GM12878 (cell line): ENCODE results near the gene RRP1B. TPM values are rescaled to one million over a fixed set of nuclear protein-coding genes. Genes with fewer than 3 reads are reported as not detected.

Source experiments
- FOS ChIP-seq: IDR thresholded peaks from 3 replicates; pipeline ENCODE4 v1.6.1; 2011; ENCODE audit warnings: borderline replicate concordance; ENCODE audit not compliant: insufficient read length; ENCODE audit errors: extremely low read depth
- IKZF2 ChIP-seq, 2 experiments: fragments of 450-650 bp; IDR thresholded peaks; 2 replicates each; pipeline ENCODE4 v1.6.1; 2017; ENCODE audit warnings: mild to moderate bottlenecking in 2 of 2, moderate library complexity in 2 of 2
- NR2F1 ChIP-seq: fragments of 450-650 bp; conservative IDR thresholded peaks from 2 replicates; pipeline ENCODE4 v1.6.1; 2017; ENCODE audit warnings: mild to moderate bottlenecking
- SMARCA5 ChIP-seq: fragments of 450-650 bp; IDR thresholded peaks from 2 replicates; pipeline ENCODE4 v1.6.1; 2017; ENCODE audit warnings: mild to moderate bottlenecking
- SMC3 ChIP-seq: IDR thresholded peaks from 2 replicates; pipeline ENCODE4 v1.6.1; 2011; ENCODE audit warnings: low read length, improper control_type of control experiment, borderline replicate concordance
- WRNIP1 ChIP-seq: IDR thresholded peaks from 2 replicates; pipeline ENCODE4 v1.6.1; 2011; ENCODE audit warnings: low read depth, low read length, improper control_type of control experiment, borderline replicate concordance
- polyA plus RNA-seq, 11 experiments: library from polyadenylated mRNA; depleted of rRNA in 4 of 11; unstranded in 6 of 11; stranded (reverse) in 5 of 11; fragments of >200 nt; fragmentation: Nextera tagmentation in 4 of 11; fragmentation: Illumina TruSeq in 1 of 11; extraction: Ambion mirVana in 4 of 11; extraction: Trizol in 1 of 11; gene quantifications; 1 replicate in 1 of 11; 2 replicates in 10 of 11; pipeline versions ENCODE4 v1.2.1 to v1.2.3, GENCODE V29; 2011 to 2016; ENCODE audit warnings: inconsistent platforms in 2 of 11, missing spikeins in 2 of 11, low read depth in 1 of 11
- total RNA-seq, 4 experiments: library from RNA; depleted of rRNA in 3 of 4; stranded (reverse); fragments of >200 nt in 3 of 4; fragmentation: Illumina TruSeq in 1 of 4; extraction: Trizol in 1 of 4; gene quantifications; 2 replicates each; pipeline versions ENCODE4 v1.2.1 to v1.2.3, GENCODE V29; 2013 to 2021
- TF ChIP-seq, protein P1 (sequence below): IDR thresholded peaks from 2 replicates; pipeline ENCODE4 v1.6.1; 2011; ENCODE audit warnings: mild to moderate bottlenecking, low read depth, low read length, moderate library complexity; ENCODE audit not compliant: insufficient replicate concordance
- TF ChIP-seq, protein P2 (sequence below): fragments of 150-350 bp; IDR thresholded peaks from 2 replicates; pipeline ENCODE4 v1.6.1; 2016; ENCODE audit warnings: low read depth, low read length
- TF ChIP-seq, protein P3 (sequence below): fragments of 450-650 bp; IDR thresholded peaks from 2 replicates; pipeline ENCODE4 v1.6.1; 2016; ENCODE audit warnings: mild to moderate bottlenecking
- TF ChIP-seq, protein P4 (sequence below): IDR thresholded peaks from 2 replicates; pipeline ENCODE4 v1.6.1; 2012; ENCODE audit warnings: improper control_type of control experiment, low read depth, low read length; ENCODE audit not compliant: insufficient replicate concordance

RRP1B gene
- total and polyA plus RNA-seq, 10 of the 15 experiments (the other 5 are each of a cell fraction or from before 2014, with no cell fraction given), result 8.1 to 57.4 (median 38.1) TPM

DNA sequence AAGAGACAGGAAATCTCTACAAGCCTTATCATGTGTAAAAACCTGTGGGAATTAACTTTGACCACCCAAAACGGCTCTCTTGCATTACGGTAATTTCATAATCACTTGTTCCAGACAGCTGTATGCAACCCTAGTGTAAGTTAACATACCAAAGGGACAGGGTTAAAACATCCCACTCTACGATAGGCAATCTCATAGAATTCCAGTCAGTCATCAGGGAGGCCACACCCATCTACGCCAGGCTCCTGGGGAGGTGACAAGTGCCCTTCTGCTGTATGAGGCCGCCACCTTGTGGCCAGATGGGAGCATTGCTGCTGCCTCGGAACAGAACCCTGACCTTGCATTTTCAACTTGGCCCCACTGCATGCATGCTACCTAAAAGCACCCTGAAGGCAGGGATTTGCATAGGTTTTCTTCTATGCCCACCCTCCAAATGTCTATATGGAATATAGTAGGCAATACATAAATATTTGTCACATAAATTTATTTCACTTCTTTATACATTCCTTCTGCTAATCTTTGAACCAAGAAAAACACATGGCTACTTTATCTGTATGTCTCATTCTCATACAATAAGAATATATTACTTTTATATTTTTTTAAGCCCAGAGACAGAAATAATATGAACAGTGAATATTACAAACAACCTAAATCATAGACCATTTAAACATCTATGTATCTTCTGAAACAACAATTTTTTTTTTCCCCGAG lies 12.7 kb upstream of the RRP1B start (continued):
- TF ChIP-seq, protein P1, sequence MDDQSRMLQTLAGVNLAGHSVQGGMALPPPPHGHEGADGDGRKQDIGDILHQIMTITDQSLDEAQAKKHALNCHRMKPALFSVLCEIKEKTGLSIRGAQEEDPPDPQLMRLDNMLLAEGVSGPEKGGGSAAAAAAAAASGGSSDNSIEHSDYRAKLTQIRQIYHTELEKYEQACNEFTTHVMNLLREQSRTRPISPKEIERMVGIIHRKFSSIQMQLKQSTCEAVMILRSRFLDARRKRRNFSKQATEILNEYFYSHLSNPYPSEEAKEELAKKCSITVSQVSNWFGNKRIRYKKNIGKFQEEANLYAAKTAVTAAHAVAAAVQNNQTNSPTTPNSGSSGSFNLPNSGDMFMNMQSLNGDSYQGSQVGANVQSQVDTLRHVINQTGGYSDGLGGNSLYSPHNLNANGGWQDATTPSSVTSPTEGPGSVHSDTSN, result peak; percentile 70
- TF ChIP-seq IKZF2 (IDR thresholded peaks at IDR 0.05), result peak in 1 of 2 experiments; percentile 22; a peak in 1 of 4 replicates
- no peak for TF ChIP-seq FOS
- peak; percentile 28; the same call in 1 of the 2 replicates for TF ChIP-seq NR2F1
- TF ChIP-seq, protein P2, sequence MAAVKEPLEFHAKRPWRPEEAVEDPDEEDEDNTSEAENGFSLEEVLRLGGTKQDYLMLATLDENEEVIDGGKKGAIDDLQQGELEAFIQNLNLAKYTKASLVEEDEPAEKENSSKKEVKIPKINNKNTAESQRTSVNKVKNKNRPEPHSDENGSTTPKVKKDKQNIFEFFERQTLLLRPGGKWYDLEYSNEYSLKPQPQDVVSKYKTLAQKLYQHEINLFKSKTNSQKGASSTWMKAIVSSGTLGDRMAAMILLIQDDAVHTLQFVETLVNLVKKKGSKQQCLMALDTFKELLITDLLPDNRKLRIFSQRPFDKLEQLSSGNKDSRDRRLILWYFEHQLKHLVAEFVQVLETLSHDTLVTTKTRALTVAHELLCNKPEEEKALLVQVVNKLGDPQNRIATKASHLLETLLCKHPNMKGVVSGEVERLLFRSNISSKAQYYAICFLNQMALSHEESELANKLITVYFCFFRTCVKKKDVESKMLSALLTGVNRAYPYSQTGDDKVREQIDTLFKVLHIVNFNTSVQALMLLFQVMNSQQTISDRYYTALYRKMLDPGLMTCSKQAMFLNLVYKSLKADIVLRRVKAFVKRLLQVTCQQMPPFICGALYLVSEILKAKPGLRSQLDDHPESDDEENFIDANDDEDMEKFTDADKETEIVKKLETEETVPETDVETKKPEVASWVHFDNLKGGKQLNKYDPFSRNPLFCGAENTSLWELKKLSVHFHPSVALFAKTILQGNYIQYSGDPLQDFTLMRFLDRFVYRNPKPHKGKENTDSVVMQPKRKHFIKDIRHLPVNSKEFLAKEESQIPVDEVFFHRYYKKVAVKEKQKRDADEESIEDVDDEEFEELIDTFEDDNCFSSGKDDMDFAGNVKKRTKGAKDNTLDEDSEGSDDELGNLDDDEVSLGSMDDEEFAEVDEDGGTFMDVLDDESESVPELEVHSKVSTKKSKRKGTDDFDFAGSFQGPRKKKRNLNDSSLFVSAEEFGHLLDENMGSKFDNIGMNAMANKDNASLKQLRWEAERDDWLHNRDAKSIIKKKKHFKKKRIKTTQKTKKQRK, result no peak
- TF ChIP-seq WRNIP1, result no peak
- TF ChIP-seq SMC3, result peak; percentile 96
- TF ChIP-seq, protein P3, sequence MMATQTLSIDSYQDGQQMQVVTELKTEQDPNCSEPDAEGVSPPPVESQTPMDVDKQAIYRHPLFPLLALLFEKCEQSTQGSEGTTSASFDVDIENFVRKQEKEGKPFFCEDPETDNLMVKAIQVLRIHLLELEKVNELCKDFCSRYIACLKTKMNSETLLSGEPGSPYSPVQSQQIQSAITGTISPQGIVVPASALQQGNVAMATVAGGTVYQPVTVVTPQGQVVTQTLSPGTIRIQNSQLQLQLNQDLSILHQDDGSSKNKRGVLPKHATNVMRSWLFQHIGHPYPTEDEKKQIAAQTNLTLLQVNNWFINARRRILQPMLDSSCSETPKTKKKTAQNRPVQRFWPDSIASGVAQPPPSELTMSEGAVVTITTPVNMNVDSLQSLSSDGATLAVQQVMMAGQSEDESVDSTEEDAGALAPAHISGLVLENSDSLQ, result peak; percentile 91
- TF ChIP-seq SMARCA5, result peak; percentile 21; the same call in 1 of the 2 replicates
- TF ChIP-seq, protein P4, sequence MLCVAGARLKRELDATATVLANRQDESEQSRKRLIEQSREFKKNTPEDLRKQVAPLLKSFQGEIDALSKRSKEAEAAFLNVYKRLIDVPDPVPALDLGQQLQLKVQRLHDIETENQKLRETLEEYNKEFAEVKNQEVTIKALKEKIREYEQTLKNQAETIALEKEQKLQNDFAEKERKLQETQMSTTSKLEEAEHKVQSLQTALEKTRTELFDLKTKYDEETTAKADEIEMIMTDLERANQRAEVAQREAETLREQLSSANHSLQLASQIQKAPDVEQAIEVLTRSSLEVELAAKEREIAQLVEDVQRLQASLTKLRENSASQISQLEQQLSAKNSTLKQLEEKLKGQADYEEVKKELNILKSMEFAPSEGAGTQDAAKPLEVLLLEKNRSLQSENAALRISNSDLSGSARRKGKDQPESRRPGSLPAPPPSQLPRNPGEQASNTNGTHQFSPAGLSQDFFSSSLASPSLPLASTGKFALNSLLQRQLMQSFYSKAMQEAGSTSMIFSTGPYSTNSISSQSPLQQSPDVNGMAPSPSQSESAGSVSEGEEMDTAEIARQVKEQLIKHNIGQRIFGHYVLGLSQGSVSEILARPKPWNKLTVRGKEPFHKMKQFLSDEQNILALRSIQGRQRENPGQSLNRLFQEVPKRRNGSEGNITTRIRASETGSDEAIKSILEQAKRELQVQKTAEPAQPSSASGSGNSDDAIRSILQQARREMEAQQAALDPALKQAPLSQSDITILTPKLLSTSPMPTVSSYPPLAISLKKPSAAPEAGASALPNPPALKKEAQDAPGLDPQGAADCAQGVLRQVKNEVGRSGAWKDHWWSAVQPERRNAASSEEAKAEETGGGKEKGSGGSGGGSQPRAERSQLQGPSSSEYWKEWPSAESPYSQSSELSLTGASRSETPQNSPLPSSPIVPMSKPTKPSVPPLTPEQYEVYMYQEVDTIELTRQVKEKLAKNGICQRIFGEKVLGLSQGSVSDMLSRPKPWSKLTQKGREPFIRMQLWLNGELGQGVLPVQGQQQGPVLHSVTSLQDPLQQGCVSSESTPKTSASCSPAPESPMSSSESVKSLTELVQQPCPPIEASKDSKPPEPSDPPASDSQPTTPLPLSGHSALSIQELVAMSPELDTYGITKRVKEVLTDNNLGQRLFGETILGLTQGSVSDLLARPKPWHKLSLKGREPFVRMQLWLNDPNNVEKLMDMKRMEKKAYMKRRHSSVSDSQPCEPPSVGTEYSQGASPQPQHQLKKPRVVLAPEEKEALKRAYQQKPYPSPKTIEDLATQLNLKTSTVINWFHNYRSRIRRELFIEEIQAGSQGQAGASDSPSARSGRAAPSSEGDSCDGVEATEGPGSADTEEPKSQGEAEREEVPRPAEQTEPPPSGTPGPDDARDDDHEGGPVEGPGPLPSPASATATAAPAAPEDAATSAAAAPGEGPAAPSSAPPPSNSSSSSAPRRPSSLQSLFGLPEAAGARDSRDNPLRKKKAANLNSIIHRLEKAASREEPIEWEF, result no peak
